ENCODE measurements around the gene KYNU. TPM values are rescaled to one million over a fixed set of nuclear protein-coding genes. Genes with fewer than 3 reads are reported as not detected.
"Not testable (repeated sequence)": the region's sequence is repeated elsewhere in the genome, so short reads cannot be mapped to it uniquely, and the experiment has no call there.

KYNU gene
- total RNA-seq, 1 donor from 2014 or later: 30.3 TPM

DNA sequence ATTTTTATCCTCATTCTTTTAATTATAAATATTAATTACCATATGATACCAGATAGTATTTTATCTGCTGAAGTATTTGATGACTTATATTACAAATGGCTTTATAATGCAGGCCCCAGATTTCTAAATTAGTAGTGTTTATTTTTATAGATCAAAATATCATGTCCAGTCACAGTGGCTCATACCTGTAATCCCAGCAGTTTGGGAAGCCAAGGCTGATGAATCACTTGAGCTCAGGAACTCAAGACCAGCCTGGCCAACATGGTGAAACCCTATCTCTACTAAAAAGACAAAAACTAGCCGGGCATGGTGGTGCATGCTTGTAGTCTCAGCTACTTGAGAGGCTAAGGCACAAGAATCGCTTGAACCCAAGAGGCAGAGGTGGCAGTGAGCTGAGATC is 151.7 kb downstream of the KYNU start:
- Histone ChIP-seq H3K27me3 (ENCODE audit: control insufficient read depth, insufficient read depth, low read length) (no peaks in the 10 kb centered on the region), H3K4me3 (ENCODE audit: low read depth, low read length) (no peak overlapping the region), H3K36me3 (ENCODE audit: control insufficient read depth, insufficient read depth, low read length) (peaks cover 1% of the 10 kb centered on the region)
- TF ChIP-seq, protein P1, sequence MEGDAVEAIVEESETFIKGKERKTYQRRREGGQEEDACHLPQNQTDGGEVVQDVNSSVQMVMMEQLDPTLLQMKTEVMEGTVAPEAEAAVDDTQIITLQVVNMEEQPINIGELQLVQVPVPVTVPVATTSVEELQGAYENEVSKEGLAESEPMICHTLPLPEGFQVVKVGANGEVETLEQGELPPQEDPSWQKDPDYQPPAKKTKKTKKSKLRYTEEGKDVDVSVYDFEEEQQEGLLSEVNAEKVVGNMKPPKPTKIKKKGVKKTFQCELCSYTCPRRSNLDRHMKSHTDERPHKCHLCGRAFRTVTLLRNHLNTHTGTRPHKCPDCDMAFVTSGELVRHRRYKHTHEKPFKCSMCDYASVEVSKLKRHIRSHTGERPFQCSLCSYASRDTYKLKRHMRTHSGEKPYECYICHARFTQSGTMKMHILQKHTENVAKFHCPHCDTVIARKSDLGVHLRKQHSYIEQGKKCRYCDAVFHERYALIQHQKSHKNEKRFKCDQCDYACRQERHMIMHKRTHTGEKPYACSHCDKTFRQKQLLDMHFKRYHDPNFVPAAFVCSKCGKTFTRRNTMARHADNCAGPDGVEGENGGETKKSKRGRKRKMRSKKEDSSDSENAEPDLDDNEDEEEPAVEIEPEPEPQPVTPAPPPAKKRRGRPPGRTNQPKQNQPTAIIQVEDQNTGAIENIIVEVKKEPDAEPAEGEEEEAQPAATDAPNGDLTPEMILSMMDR (IDR thresholded peaks at IDR 0.05; ENCODE audit: insufficient read depth, low read length, severe bottlenecking): no peak
- DNase-seq (ENCODE audit: low read depth): peak; percentile 77
- no peak for FAIRE-seq

DNA sequence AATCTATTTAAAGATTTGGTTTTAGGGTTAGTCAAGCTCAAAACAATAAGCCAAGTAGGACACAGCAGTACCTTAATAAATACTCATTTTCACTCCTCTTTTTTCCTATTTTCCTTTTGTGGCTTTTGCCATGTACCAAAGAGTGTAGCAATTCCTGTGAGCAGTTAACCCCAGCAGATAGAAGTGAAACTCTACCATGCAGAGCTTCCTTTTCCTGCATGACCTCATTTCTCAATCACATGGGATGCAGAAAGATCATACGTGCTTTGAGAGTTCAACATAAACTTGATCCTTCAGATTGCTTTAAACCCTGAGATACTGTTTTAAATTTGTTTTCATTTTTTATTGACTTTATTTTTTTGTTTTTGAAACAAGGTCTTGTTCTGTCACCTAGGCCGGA is 152.7 kb downstream of the KYNU start:
- DNase-seq (ENCODE audit: low read depth) (no peak), FAIRE-seq (no peak)
- peaks cover 1% of the 10 kb centered on the region for H3K36me3 ChIP-seq (ENCODE audit: control insufficient read depth, insufficient read depth, low read length)
- no peak overlapping the region for H3K4me3 ChIP-seq (ENCODE audit: low read depth, low read length)
- no peaks in the 10 kb centered on the region for H3K27me3 ChIP-seq (ENCODE audit: control insufficient read depth, insufficient read depth, low read length)
- TF ChIP-seq, protein P1 (IDR thresholded peaks at IDR 0.05; ENCODE audit: insufficient read depth, low read length, severe bottlenecking): no peak

DNA sequence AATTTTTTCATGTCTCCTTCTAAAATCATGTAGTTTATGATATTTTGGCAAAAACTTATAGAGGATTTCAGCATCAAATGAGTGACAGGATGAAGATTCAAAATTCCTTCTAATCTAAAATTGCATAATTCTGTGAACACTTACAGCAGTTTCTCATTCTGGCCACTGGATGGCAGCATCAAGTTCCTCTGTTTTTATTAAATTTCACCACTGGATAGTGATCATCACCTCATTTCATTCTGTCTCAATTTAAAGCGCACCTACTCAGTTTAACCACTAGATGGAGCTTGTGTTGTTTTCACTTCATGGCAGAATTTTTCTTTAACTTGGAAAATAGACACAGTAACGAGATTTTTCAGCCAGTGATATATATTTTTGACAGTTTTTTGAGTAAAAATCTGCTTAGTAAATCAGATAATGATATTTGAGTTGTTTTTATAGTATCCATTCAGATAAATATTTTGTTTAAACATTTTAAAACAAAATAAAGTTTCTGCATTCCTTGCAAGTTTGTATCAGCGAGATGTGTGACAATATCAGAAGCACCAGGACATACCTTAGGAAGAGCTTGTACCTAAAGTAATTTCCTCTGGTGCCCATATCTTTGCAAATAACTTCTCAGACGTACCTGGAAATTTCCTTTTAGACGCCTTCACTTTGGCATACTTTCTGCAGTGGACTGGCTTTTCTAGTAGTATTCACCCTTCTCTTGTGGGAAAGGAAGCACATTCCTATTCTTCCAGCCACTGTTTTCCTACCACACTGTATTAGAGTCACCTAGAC is 157.0 kb downstream of the KYNU start:
- H3K36me3 ChIP-seq (ENCODE audit: control insufficient read depth, insufficient read depth, low read length): no peaks in the 10 kb centered on the region
- TF ChIP-seq, protein P1 (IDR thresholded peaks at IDR 0.05; ENCODE audit: insufficient read depth, low read length, severe bottlenecking): peak; percentile 73
- H3K27me3 ChIP-seq (ENCODE audit: control insufficient read depth, insufficient read depth, low read length): no peaks in the 10 kb centered on the region
- DNase-seq (ENCODE audit: low read depth) (peak; percentile 79), FAIRE-seq (no peak)
- no peak overlapping the region for H3K4me3 ChIP-seq (ENCODE audit: low read depth, low read length)

DNA sequence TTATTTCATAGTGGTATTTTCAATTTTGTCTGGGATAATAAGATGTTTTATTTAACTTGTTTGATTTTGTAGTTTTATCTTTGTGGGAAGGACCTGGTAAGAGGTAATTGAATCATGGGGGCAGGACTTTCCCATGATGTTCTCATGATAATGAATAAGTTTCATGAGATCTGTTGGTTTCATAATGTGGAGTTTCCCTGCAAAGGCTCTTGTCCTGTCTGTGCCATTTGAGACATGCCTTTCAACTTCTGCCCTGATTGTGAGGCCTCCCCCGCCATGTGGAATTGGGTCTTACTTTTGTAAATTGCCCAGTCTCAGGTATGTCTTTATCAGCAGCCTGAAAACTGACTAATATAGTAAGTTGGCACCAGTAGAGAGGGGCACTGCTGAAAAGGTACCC is 174.0 kb downstream of the KYNU start:
- H3K27me3 ChIP-seq (ENCODE audit: control insufficient read depth, insufficient read depth, low read length): no peaks in the 10 kb centered on the region
- no peaks in the 10 kb centered on the region for H3K36me3 ChIP-seq (ENCODE audit: control insufficient read depth, insufficient read depth, low read length)
- FAIRE-seq (no peak), DNase-seq (ENCODE audit: low read depth) (no peak)
- H3K4me3 ChIP-seq (ENCODE audit: low read depth, low read length): no peak overlapping the region
- TF ChIP-seq, protein P1 (IDR thresholded peaks at IDR 0.05; ENCODE audit: insufficient read depth, low read length, severe bottlenecking): no peak

DNA sequence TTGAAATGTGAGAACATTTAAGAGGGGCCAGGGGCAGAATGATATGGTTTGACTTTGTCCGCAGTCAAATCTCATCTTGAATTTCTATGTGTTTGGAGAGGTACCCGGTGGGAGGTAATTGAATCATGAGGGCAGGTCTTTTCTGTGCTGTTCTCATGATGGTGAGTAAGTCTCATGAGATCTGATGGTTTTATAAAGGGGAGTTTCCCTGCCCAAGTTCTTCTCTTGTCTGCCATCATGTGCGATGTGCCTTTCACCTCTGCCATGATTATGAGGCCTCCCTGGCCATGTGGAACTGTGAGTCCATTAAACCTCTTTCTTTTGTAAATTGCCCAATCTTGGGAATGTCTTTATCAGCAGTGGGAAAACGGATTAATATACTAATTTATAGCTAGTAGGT is 176.0 kb downstream of the KYNU start:
- H3K36me3 ChIP-seq (ENCODE audit: control insufficient read depth, insufficient read depth, low read length); H3K27me3 ChIP-seq (ENCODE audit: control insufficient read depth, insufficient read depth, low read length); H3K4me3 ChIP-seq (ENCODE audit: low read depth, low read length); DNase-seq (ENCODE audit: low read depth); FAIRE-seq: not testable (repeated sequence)

DNA sequence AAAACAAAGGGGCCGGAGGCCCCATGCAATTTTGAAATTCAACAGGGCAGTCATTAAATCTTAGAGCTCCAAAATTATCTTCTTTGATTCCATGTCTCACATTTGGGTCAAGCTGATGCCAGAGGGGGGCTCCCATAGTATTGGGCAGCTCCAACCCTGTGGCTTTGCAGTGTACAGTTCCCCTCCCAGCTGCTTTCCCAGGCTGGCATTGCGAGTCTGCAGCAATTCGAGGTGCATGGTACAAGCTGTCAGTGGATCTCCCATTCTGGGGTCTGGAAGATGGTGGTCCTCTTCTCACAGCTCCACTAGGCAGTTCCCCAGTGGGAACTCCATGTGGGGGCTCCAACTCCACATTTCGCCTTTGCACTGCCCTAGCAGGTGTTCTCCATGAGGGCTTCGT is 179.1 kb downstream of the KYNU start:
- Histone ChIP-seq H3K4me3 (ENCODE audit: low read depth, low read length) (no peak overlapping the region), H3K36me3 (ENCODE audit: control insufficient read depth, insufficient read depth, low read length) (no peaks in the 10 kb centered on the region), H3K27me3 (ENCODE audit: control insufficient read depth, insufficient read depth, low read length) (no peaks in the 10 kb centered on the region)
- DNase-seq (ENCODE audit: low read depth) (no peak), FAIRE-seq (no peak)
- TF ChIP-seq, protein P1 (IDR thresholded peaks at IDR 0.05; ENCODE audit: insufficient read depth, low read length, severe bottlenecking): no peak
